Measurements from ENCODE around the gene FAM186B. TPM values are rescaled to one million over a fixed set of nuclear protein-coding genes. Genes with fewer than 3 reads are reported as not detected.

Gene FAM186B
- polyA plus RNA-seq, 3 donors = not detected

DNA sequence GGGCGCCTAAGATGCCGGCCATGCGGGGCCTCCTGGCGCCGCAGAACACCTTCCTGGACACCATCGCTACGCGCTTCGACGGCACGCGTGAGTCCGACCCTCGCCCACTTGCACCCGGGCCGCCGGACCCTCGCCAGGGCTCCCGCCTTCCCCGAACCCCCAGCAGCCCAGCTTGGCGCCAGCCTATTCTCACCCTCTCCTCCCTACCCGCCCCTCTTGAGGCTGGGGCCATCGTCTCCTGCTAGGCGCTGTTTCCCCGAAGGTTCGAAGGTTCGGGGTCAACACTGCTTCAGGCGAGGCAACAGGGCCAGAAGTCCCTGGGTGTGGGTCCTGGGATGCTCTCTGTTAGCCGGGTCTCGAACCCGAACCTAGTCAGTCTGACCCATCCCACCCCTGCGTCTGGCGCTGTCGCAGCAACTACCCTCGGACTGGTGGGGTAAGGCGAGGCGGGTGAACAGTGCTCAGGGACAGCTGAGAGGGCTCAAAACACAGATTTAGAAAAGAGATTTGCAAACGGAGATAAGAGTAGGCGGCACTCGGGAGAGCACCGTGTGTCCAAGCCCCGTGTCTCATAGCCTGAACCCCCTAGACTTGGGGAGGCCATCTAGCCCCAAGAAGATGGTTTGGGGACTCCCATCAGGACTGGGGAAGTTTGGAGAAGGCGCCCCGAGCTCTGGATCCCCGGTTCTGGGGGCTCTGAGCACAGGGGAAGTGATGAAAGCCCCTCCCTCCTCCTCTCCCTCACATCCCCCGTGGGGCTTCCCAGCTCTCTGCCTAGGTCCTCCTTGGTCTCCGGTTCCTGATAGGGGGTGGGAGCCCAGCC, 65.8 kb downstream of the FAM186B start:
- Histone ChIP-seq H2AFZ (ENCODE audit: insufficient read depth, low read depth, low read length, poor library complexity, severe bottlenecking) (peak overlapping the region; percentile 56), H3K9me3 (replicated peaks in 1 of 2; ENCODE audit: control insufficient read depth in 1 of 2, insufficient read depth in 1 of 2, low read length in 2 of 2) (peaks cover 0 to 5% of the 10 kb centered on the region in 2 donors), H3K27ac (ENCODE audit: low read depth in 1 of 2, low read length in 2 of 2) (no peak overlapping the region), H3K4me2 (replicated peaks; ENCODE audit: extremely low read depth, low read length, poor library complexity, severe bottlenecking) (peak overlapping the region; percentile 99), H3K4me1 (ENCODE audit: control insufficient read depth in 1 of 2, insufficient read depth in 2 of 2, low read length in 2 of 2) (peaks cover 45 to 51% of the 10 kb centered on the region in 2 donors), H3K9ac (ENCODE audit: insufficient read depth, low read length, poor library complexity, severe bottlenecking) (peak overlapping the region; percentile 25), H3K4me3 (replicated peaks in 1 of 3; ENCODE audit: low read depth in 2 of 3, low read length in 3 of 3) (peak overlapping the region in 2 of 3 experiments; percentile 37 to 80), H3K27me3 (ENCODE audit: control insufficient read depth in 2 of 2, insufficient read depth in 2 of 2, low read length in 2 of 2) (peaks cover 3 to 55% of the 10 kb centered on the region in 2 donors), H3K36me3 (replicated peaks in 1 of 2; ENCODE audit: control insufficient read depth in 1 of 2, insufficient read depth in 2 of 2, low read length in 2 of 2) (no peaks in the 10 kb centered on the region), H3K79me2 (ENCODE audit: insufficient read depth, low read length) (no peaks in the 10 kb centered on the region), H4K20me1 (ENCODE audit: insufficient read depth, low read length) (peaks cover 13% of the 10 kb centered on the region)
- Mint-ChIP-seq H3K9me3 (peaks cover 0 to 6% (median 2%) of the 10 kb centered on the region in 7 donors), H3K27me3 (ENCODE audit: low read depth in 3 of 3) (peaks cover 43 to 75% (median 49%) of the 10 kb centered on the region in 3 donors), H3K4me3 (peak overlapping the region; percentile 73 to 85), H3K27ac (peak overlapping the region in 1 of 7 donors; percentile 37), H3K4me1 (peaks cover 46% of the 10 kb centered on the region), H3K36me3 (peaks cover 11 to 18% of the 10 kb centered on the region in 2 donors)
- DNase-seq = no peak
- 15% methylated on average over 38 of the region's 47 CpGs for WGBS (ENCODE audit: insufficient coverage)
- intact Hi-C loops (cut with micrococcal nuclease) = no loop called here
- TF ChIP-seq, protein P1, sequence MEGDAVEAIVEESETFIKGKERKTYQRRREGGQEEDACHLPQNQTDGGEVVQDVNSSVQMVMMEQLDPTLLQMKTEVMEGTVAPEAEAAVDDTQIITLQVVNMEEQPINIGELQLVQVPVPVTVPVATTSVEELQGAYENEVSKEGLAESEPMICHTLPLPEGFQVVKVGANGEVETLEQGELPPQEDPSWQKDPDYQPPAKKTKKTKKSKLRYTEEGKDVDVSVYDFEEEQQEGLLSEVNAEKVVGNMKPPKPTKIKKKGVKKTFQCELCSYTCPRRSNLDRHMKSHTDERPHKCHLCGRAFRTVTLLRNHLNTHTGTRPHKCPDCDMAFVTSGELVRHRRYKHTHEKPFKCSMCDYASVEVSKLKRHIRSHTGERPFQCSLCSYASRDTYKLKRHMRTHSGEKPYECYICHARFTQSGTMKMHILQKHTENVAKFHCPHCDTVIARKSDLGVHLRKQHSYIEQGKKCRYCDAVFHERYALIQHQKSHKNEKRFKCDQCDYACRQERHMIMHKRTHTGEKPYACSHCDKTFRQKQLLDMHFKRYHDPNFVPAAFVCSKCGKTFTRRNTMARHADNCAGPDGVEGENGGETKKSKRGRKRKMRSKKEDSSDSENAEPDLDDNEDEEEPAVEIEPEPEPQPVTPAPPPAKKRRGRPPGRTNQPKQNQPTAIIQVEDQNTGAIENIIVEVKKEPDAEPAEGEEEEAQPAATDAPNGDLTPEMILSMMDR (IDR thresholded peaks at IDR 0.05) = no peak

DNA sequence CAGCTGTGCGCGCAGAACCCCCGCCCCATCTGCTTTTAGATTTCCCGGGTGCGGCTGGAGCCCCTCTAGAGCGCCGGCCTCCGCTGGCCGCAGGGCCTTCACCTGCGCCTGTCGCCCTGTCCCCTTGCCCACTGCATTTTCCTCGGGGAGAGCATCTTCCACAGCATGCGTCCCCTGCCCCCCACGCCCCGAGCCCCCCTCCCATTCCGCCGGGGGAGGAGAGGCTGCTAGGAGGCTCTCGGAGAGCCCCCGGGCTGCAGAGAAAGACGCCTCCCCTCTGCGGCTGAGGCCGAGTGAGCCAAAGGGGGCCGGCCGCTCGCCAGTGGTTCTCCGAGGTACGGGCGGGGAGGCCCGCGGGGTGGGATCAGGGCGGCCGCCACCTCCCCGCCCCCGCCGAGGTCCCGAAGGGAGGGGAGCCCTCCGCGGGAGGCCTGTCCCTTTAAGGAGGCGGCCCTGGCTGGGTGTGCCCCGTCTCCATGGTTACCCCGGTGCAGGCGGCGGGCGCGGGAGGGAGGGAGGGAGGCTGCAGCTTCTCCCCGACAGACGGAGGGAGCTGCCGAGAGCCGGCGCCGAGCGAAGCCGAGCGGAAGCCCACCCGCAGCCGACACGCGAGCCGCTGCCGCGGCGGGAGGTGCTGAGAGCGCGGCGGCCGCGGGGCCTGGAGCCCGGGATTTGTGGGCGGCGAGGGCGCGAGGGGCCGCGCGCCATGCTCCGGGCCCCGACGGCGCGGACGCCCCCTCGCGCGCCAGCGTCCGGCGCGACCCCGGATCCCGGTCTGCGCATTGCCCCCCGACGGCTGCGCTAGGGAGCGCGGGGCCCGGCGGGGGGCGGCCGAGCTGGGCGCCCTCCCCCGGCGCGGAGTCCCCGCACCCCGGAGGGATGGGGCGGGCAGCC, 66.7 kb downstream of the FAM186B start, which contains the start of gene KCNH3:
TSS of gene KCNH3 (plus strand) at position 521 of the 894 bp plus-strand sequence. CDS start 387 bp downstream, outside the sequence.
- Mint-ChIP-seq H3K27me3 (ENCODE audit: low read depth in 3 of 3) (peaks cover 41 to 69% (median 45%) of the 10 kb centered on the region in 3 donors), H3K4me3 (peak within 1 kb of the TSS; percentile 82 to 89), H3K4me1 (peaks cover 47% of the 10 kb centered on the region), H3K9me3 (peaks cover 0 to 6% (median 2%) of the 10 kb centered on the region in 7 donors), H3K36me3 (peaks cover 11 to 18% of the 10 kb centered on the region in 2 donors), H3K27ac (peak within 1 kb of the TSS in 3 of 7 donors; percentile 37 to 46 (median 46))
- Histone ChIP-seq H3K79me2 (ENCODE audit: insufficient read depth, low read length) (no peaks in the 10 kb centered on the region), H3K4me1 (ENCODE audit: control insufficient read depth in 1 of 2, insufficient read depth in 2 of 2, low read length in 2 of 2) (peaks cover 45 to 51% of the 10 kb centered on the region in 2 donors), H3K9me3 (replicated peaks in 1 of 2; ENCODE audit: control insufficient read depth in 1 of 2, insufficient read depth in 1 of 2, low read length in 2 of 2) (peaks cover 0 to 5% of the 10 kb centered on the region in 2 donors), H3K36me3 (replicated peaks in 1 of 2; ENCODE audit: control insufficient read depth in 1 of 2, insufficient read depth in 2 of 2, low read length in 2 of 2) (no peaks in the 10 kb centered on the region), H3K27me3 (ENCODE audit: control insufficient read depth in 2 of 2, insufficient read depth in 2 of 2, low read length in 2 of 2) (peaks cover 3 to 49% of the 10 kb centered on the region in 2 donors), H3K9ac (ENCODE audit: insufficient read depth, low read length, poor library complexity, severe bottlenecking) (peak within 1 kb of the TSS; percentile 49), H3K4me3 (replicated peaks in 1 of 3; ENCODE audit: low read depth in 2 of 3, low read length in 3 of 3) (peak within 1 kb of the TSS; percentile 50 to 80 (median 62)), H3K27ac (ENCODE audit: low read depth in 1 of 2, low read length in 2 of 2) (no peak within 1 kb of the TSS), H2AFZ (ENCODE audit: insufficient read depth, low read depth, low read length, poor library complexity, severe bottlenecking) (peak within 1 kb of the TSS; percentile 77), H4K20me1 (ENCODE audit: insufficient read depth, low read length) (peaks cover 13% of the 10 kb centered on the region), H3K4me2 (replicated peaks; ENCODE audit: extremely low read depth, low read length, poor library complexity, severe bottlenecking) (peak within 1 kb of the TSS; percentile 99)
- DNase-seq = peak; percentile 64 to 67 (median 67)
- intact Hi-C loops (cut with micrococcal nuclease) = no loop called here
- TF ChIP-seq, protein P1 (IDR thresholded peaks at IDR 0.05) = no peak
- WGBS (ENCODE audit: insufficient coverage) = 2% methylated on average over 98 of the region's 107 CpGs

Data from CD14-positive monocyte (primary cell).